Posterior cingulate gyrus (tissue), 11 donors: ENCODE measurements around the gene FAM110D.

ENCODE experiments used
- DNase-seq, 10 donors: peaks; one replicate each; pipeline versions ENCODE4 v3.0.0 to v3.0.0-alpha.2; 2020 to 2021; ENCODE audit warnings: mixed read lengths in 3 of 10
- intact Hi-C: fragments of 100-400 bp; cut with DNase I; formaldehyde crosslinking; loops from one replicate; pipeline ENCODE4 v1.15.1; 2023

FAM110D gene

GRCh38 chr1:26158908-26159742 is at the start of gene FAM110D:
Gene FAM110D, plus strand, starts transcription at chr1:26159079. Its CDS starts 2,213 bp downstream, at chr1:26161292.
- intact Hi-C loops, result no loop called here
- peak in 2 of 10 donors; percentile 4 to 72 for DNase-seq

- intact Hi-C loops, result loop anchor here (2.0 to 5.0 kb wide), 2 partner anchors 59 to 123 kb away; partner anchors contain the start of genes C1orf232, CEP85 and ZNF593
- no peak for DNase-seq
Observed at GRCh38 chr1:26109229-26110164, 49.4 kb upstream of the FAM110D start.

GRCh38 chr1:26110731-26111529 is 47.9 kb upstream of the FAM110D start:
- intact Hi-C loops, result loop anchor here (2.0 to 5.0 kb wide), 2 partner anchors 58 to 121 kb away; partner anchors contain the start of genes C1orf232, CEP85 and ZNF593
- DNase-seq, result peak; percentile 64 to 97 (median 80)

- peak; percentile 86 to 98 (median 89) for DNase-seq
- intact Hi-C loops, result loop anchor here (2.0 to 5.0 kb wide), 2 partner anchors 57 to 121 kb away; partner anchors contain the start of genes C1orf232, CEP85 and ZNF593
Observed at GRCh38 chr1:26111530-26112406, 47.1 kb upstream of the FAM110D start, which contains the start of gene PDIK1L. Gene PDIK1L, plus strand, starts transcription at chr1:26111824. Its CDS starts 2,485 bp downstream, at chr1:26114309.

GRCh38 chr1:26112407-26112775 is 46.5 kb upstream of the FAM110D start:
- intact Hi-C loops, result loop anchor here (5.0 kb wide), 1 partner anchor 120 kb away; the partner anchor contains the start of gene CEP85
- no peak for DNase-seq

- intact Hi-C loops, result loop anchor here (5.0 kb wide), 1 partner anchor 118 kb away; the partner anchor contains the start of gene CEP85
- no peak for DNase-seq
Observed at GRCh38 chr1:26114165-26114927, 44.5 kb upstream of the FAM110D start.

GRCh38 chr1:26119892-26120608 is 38.8 kb upstream of the FAM110D start:
- DNase-seq, result no peak
- intact Hi-C loops, result no loop called here

GRCh38 chr1:26121854-26122773 is 36.8 kb upstream of the FAM110D start:
- intact Hi-C loops, result no loop called here
- no peak for DNase-seq

GRCh38 chr1:26122988-26123973 is 35.6 kb upstream of the FAM110D start:
- no peak for DNase-seq

GRCh38 chr1:26124418-26125331 is 34.2 kb upstream of the FAM110D start:
- intact Hi-C loops, result no loop called here
- DNase-seq, result no peak

More at GRCh38 chr1:26122988-26123973, 35.6 kb upstream of the FAM110D start:
- intact Hi-C loops, result no loop called here

GRCh38 chr1:26125382-26125781 is 33.5 kb upstream of the FAM110D start:
- DNase-seq, result no peak
- intact Hi-C loops, result no loop called here

GRCh38 chr1:26125946-26126320 is 32.9 kb upstream of the FAM110D start:
- no peak for DNase-seq
- intact Hi-C loops, result no loop called here

GRCh38 chr1:26126321-26127084 is 32.4 kb upstream of the FAM110D start:
- DNase-seq, result no peak
- intact Hi-C loops, result no loop called here
